A549 (cell line): ENCODE measurements around the gene ZNF48.

Source experiments
- HDAC2 ChIP-seq: fragments of 200-600 bp; sonication (generic); IDR thresholded peaks from 2 replicates; pipeline ENCODE4 v1.6.1; 2016
- JUN ChIP-seq, 2 experiments: fragments of >200 bp; sonication (Bioruptor Twin); formaldehyde crosslinking; IDR thresholded peaks; 2 replicates in 1 of 2; 3 replicates in 1 of 2; pipeline ENCODE4 v1.6.1; 2016 to 2017
- MAFK ChIP-seq: fragments of 450-650 bp; IDR thresholded peaks from 2 replicates; pipeline ENCODE4 v1.6.1; 2014; ENCODE audit not compliant: partially characterized antibody
- NPAS2 ChIP-seq: fragments of 250-450 bp; sonication (Bioruptor Pico); IDR thresholded peaks from 2 replicates; pipeline ENCODE4 v1.8.0; 2022; ENCODE audit warnings: mild to moderate bottlenecking, moderate library complexity, borderline replicate concordance
- PHF8 ChIP-seq: fragments of 200-600 bp; sonication (generic); IDR thresholded peaks from 2 replicates; pipeline ENCODE4 v1.6.1; 2016; ENCODE audit warnings: low read depth, mild to moderate bottlenecking, antibody characterized with exemption, moderate library complexity, borderline replicate concordance
- POLR2A ChIP-seq: IDR thresholded peaks from 2 replicates; pipeline ENCODE4 v1.6.1; 2012; ENCODE audit warnings: mild to moderate bottlenecking, low read length
- RFX5 ChIP-seq: fragments of 450-650 bp; IDR thresholded peaks from 2 replicates; pipeline ENCODE4 v1.7.1; 2014; ENCODE audit warnings: antibody characterized with exemption, mild to moderate bottlenecking, moderate library complexity
- RNF2 ChIP-seq: fragments of 200-600 bp; sonication (generic); IDR thresholded peaks from 2 replicates; pipeline ENCODE4 v1.6.1; 2016; ENCODE audit warnings: low read depth, mild to moderate bottlenecking, antibody characterized with exemption, moderate library complexity, borderline replicate concordance
- ZFP36 ChIP-seq: fragments of 450-650 bp; IDR thresholded peaks from 2 replicates; pipeline ENCODE4 v1.6.1; 2014; ENCODE audit warnings: borderline replicate concordance; ENCODE audit not compliant: partially characterized antibody
- ZNF302 ChIP-seq: fragments of 250-450 bp; sonication (Bioruptor Pico); IDR thresholded peaks from 2 replicates; pipeline ENCODE4 v1.9.0; 2021; ENCODE audit warnings: inconsistent platforms, mild to moderate bottlenecking, moderate library complexity
- TF ChIP-seq, protein P1 (sequence below): fragments of 450-650 bp; IDR thresholded peaks from 2 replicates; pipeline ENCODE4 v1.6.1; 2014; ENCODE audit warnings: antibody characterized with exemption
- TF ChIP-seq, protein P2 (sequence below): fragments of >200 bp; sonication (Bioruptor Twin); formaldehyde crosslinking; IDR thresholded peaks from 3 replicates; pipeline ENCODE4 v1.5.1; 2016
- TF ChIP-seq, protein P3 (sequence below): fragments of 150-350 bp; IDR thresholded peaks from 2 replicates; pipeline ENCODE4 v1.6.1; 2014; ENCODE audit warnings: low read depth, mild to moderate bottlenecking, low read length

DNA sequence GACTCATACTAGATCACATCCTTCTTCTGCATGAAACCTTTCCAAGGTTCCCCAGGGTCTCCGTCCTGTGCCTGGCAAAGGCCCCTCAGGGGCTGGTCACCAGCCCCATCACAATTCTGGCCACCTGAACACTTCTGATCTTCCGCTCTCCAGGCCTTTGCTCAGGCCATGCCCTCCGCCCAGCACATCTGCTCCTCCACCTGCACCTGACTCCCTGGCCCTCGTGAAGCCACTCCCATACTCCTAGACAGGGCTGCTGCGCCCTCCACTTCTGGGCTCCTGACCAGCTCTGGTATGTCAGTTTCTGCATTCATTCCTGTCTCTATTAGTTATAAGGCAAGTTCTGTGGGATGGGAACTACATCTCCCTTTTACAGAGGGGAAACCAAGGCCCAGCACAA lies 22.5 kb upstream of the ZNF48 start:
- no peak for TF ChIP-seq ZNF302 (CRISPR knock-in tag)
- TF ChIP-seq RFX5 = no peak
- TF ChIP-seq, protein P1, sequence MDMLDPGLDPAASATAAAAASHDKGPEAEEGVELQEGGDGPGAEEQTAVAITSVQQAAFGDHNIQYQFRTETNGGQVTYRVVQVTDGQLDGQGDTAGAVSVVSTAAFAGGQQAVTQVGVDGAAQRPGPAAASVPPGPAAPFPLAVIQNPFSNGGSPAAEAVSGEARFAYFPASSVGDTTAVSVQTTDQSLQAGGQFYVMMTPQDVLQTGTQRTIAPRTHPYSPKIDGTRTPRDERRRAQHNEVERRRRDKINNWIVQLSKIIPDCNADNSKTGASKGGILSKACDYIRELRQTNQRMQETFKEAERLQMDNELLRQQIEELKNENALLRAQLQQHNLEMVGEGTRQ = no peak
- no peak for TF ChIP-seq JUN (IDR thresholded peaks at IDR 0.05)
- TF ChIP-seq, protein P2, sequence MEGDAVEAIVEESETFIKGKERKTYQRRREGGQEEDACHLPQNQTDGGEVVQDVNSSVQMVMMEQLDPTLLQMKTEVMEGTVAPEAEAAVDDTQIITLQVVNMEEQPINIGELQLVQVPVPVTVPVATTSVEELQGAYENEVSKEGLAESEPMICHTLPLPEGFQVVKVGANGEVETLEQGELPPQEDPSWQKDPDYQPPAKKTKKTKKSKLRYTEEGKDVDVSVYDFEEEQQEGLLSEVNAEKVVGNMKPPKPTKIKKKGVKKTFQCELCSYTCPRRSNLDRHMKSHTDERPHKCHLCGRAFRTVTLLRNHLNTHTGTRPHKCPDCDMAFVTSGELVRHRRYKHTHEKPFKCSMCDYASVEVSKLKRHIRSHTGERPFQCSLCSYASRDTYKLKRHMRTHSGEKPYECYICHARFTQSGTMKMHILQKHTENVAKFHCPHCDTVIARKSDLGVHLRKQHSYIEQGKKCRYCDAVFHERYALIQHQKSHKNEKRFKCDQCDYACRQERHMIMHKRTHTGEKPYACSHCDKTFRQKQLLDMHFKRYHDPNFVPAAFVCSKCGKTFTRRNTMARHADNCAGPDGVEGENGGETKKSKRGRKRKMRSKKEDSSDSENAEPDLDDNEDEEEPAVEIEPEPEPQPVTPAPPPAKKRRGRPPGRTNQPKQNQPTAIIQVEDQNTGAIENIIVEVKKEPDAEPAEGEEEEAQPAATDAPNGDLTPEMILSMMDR = no peak
- TF ChIP-seq RNF2 = no peak
- TF ChIP-seq, protein P3, sequence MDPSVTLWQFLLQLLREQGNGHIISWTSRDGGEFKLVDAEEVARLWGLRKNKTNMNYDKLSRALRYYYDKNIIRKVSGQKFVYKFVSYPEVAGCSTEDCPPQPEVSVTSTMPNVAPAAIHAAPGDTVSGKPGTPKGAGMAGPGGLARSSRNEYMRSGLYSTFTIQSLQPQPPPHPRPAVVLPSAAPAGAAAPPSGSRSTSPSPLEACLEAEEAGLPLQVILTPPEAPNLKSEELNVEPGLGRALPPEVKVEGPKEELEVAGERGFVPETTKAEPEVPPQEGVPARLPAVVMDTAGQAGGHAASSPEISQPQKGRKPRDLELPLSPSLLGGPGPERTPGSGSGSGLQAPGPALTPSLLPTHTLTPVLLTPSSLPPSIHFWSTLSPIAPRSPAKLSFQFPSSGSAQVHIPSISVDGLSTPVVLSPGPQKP = no peak
- no peak for TF ChIP-seq NPAS2 (CRISPR knock-in tag)
- no peak for TF ChIP-seq POLR2A
- no peak for TF ChIP-seq PHF8
- no peak for TF ChIP-seq HDAC2
- TF ChIP-seq ZFP36 = no peak
- no peak for TF ChIP-seq MAFK
